IPS-15b (cell line): ENCODE results near the gene NCOA1.
"Not testable (repeated sequence)": the region's sequence is repeated elsewhere in the genome, so short reads cannot be mapped to it uniquely, and the experiment has no call there.

ENCODE experiments used
- H3K27me3 ChIP-seq: one replicate; pipeline ENCODE4 v1.6.1; 2013; ENCODE audit warnings: low read length; ENCODE audit not compliant: control insufficient read depth, insufficient read depth
- H3K36me3 ChIP-seq: one replicate; pipeline ENCODE4 v1.6.1; 2013; ENCODE audit warnings: low read length; ENCODE audit not compliant: control insufficient read depth, insufficient read depth
- H3K4me1 ChIP-seq: one replicate; pipeline ENCODE4 v1.6.1; 2013; ENCODE audit warnings: mild to moderate bottlenecking, low read length; ENCODE audit not compliant: control insufficient read depth, insufficient read depth
- H3K4me3 ChIP-seq: one replicate; pipeline ENCODE4 v1.5.1; 2013; ENCODE audit warnings: low read depth, low read length
- H3K9ac ChIP-seq: one replicate; pipeline ENCODE4 v1.6.1; 2013; ENCODE audit warnings: low read depth, mild to moderate bottlenecking, low read length
- H3K9me3 ChIP-seq: one replicate; pipeline ENCODE4 v1.6.1; 2013; ENCODE audit warnings: mild to moderate bottlenecking, low read length; ENCODE audit not compliant: control insufficient read depth, insufficient read depth

The NCOA1 gene

DNA sequence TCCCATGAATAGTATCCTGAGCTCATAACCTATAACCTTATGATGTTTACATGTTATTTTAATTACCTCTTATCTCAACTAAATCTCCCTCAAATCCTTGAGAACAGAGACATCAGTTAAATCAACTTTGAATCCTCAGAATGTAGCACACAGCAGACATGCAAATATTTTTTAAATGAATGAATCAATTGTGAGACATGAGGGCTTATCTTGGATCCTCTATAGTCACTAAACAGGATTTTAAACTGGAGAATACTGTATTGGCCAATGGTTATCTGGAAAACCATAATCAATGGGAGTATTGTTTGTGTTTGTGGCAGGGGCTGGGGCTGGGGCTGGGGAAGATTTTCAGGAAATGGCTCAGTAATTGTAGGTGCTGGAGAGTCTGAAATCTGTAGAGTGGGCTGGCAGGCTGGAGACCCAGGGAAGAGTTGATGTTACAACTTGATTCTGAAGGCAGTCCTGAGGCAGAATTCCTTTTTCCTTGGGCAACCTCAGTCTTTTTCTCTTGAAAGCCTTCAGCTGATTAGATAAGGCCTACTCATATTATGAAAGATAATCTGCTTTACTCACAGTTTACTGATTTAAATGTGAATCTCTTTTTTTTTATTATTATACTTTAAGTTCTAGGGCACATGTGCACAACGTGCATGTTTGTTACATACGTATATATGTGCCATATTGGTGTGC lies 106.3 kb downstream of the NCOA1 start:
- H3K9ac ChIP-seq, result no peak overlapping the region
- H3K4me1 ChIP-seq, result peaks cover under 1% of the 10 kb centered on the region
- no peaks in the 10 kb centered on the region for H3K9me3 ChIP-seq
- H3K27me3 ChIP-seq, result no peaks in the 10 kb centered on the region
- H3K36me3 ChIP-seq, result no peaks in the 10 kb centered on the region
- H3K4me3 ChIP-seq, result no peak overlapping the region

DNA sequence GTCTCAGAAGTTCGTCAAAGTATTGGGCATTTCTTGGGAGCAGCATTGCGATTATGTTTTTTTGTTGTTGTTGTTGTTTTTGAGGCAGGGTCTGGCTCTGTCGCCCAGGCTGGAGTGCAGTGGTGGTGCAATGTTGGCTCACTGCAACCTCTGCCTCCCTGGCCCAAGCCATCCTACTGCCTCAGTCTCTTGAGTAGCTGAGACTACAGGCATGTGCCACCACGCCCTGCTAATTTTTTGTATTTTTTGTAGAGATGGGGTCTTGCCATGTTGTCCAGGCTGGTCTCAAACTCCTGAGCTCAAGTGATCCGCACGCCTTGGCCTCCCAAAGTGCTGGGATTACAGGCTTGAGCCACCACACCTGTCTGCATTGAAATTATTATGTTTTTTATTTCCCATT lies 109.1 kb downstream of the NCOA1 start:
- not testable (repeated sequence) for H3K9ac ChIP-seq, H3K4me1 ChIP-seq, H3K9me3 ChIP-seq, H3K36me3 ChIP-seq, H3K4me3 ChIP-seq, H3K27me3 ChIP-seq

DNA sequence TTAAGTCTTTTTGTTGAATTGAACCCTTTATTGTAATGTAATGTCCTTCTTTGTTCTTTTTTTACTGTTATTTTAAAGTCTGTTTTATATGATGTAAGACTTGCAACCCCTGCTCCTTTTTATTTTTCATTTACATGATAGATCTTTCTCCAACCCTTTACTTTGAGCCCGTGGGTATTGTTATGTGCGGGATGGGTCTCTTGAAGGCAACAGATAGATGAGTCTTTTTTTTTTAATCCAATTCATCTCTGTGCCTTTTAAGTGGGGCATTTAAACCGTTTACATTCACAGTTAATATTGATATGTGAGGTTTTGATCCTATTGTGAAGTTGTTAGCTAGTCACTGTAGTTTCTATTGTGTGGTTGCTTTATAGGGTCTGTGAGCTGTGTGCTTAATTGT lies 120.6 kb downstream of the NCOA1 start:
- Histone ChIP-seq H3K9me3 (no peaks in the 10 kb centered on the region), H3K36me3 (no peaks in the 10 kb centered on the region), H3K9ac (no peak overlapping the region)

DNA sequence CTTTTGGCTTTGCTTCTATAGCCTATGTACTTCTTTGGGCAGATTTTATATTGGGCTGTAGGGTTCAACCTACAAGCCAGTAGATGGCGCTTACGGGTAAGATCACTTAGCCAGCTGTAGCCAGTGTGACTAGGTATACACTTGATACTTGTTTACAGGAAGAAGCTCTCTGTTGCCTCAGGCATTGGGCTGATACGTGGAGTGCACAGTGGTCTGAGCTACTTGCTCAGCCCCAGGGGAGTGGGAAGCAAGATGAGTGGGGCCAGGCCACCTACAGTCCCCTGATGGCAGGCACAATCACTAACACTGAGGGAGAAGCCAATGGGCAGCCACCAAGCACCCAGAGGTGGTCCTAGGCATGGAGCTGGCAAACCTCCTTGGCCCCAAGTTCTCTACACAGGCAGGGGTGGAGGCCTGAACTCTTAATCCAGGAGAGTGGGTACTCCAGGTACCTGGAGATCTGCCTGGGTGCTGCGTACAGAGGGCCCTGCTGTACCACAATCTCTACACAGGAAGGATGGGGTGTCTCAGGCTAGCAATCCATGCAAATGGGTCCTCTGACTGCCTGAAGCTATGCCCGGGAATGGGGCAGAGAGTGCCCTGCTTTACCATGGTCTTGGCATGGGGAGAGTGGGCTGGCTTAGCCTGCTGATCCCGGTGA lies 122.2 kb downstream of the NCOA1 start:
- Histone ChIP-seq H3K9ac (no peak overlapping the region), H3K9me3 (no peaks in the 10 kb centered on the region), H3K4me1 (peaks cover 16% of the 10 kb centered on the region), H3K4me3 (no peak overlapping the region), H3K36me3 (no peaks in the 10 kb centered on the region), H3K27me3 (no peaks in the 10 kb centered on the region)

More for the DNA sequence above, 120.6 kb downstream of the NCOA1 start:
- H3K4me3 ChIP-seq, result no peak overlapping the region
- H3K27me3 ChIP-seq, result no peaks in the 10 kb centered on the region
- peaks cover 16% of the 10 kb centered on the region for H3K4me1 ChIP-seq

GRCh38 chr2:24616616-24617015 lies 125.6 kb downstream of the NCOA1 start:
- Histone ChIP-seq H3K9ac (no peak overlapping the region), H3K4me1 (peaks cover 11% of the 10 kb centered on the region), H3K27me3 (no peaks in the 10 kb centered on the region), H3K4me3 (no peak overlapping the region), H3K36me3 (no peaks in the 10 kb centered on the region), H3K9me3 (no peaks in the 10 kb centered on the region)

GRCh38 chr2:24617424-24617823 lies 126.4 kb downstream of the NCOA1 start:
- Histone ChIP-seq H3K27me3 (no peaks in the 10 kb centered on the region), H3K9me3 (no peaks in the 10 kb centered on the region), H3K4me3 (no peak overlapping the region), H3K36me3 (no peaks in the 10 kb centered on the region), H3K9ac (no peak overlapping the region), H3K4me1 (peaks cover 8% of the 10 kb centered on the region)

DNA sequence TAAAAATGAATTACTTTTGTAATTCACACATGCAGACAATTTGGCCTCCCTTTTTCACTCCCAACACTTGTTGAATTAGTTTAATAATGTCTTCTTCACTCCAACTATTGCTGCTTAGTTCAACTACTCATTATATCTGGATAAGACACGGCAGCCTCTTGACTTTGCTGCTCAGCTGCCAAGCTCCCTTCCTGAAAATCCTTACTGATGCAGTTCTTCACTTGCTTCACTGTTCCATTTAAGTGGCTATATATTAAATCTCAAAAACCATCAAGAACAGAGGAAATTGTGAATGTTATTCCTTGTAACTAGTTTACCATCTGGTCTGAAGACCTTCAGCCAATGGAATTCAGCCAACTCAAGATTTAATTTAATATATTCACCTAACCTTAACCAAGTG lies 127.1 kb downstream of the NCOA1 start:
- Histone ChIP-seq H3K27me3 (no peaks in the 10 kb centered on the region), H3K9me3 (no peaks in the 10 kb centered on the region), H3K9ac (no peak overlapping the region), H3K4me3 (no peak overlapping the region), H3K4me1 (peaks cover 8% of the 10 kb centered on the region), H3K36me3 (no peaks in the 10 kb centered on the region)

GRCh38 chr2:24618680-24619079 lies 127.6 kb downstream of the NCOA1 start:
- H3K9me3 ChIP-seq, result no peaks in the 10 kb centered on the region
- H3K36me3 ChIP-seq, result no peaks in the 10 kb centered on the region
- peaks cover 2% of the 10 kb centered on the region for H3K4me1 ChIP-seq
- H3K4me3 ChIP-seq, result no peak overlapping the region
- no peak overlapping the region for H3K9ac ChIP-seq
- no peaks in the 10 kb centered on the region for H3K27me3 ChIP-seq

DNA sequence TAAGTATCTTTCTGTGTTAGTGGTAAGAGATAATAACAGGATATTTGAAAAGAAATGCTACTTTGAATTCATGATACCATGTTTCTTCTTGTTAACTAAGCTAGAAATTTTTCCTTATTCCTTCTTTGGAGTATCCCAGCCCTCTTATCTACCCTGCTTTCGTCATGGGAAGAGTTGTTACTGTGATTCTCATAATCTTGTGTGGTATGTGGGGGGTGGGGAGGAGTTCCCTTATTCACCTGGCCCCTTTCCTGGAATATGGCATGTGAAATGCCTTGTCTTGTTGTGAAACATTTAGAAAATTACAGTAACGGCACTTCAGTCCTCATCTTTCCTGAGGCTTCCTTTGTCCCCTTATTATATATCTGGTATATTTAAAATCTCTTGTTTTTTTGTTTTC lies 129.9 kb downstream of the NCOA1 start:
- H3K9me3 ChIP-seq, result no peaks in the 10 kb centered on the region
- H3K4me1 ChIP-seq, result no peaks in the 10 kb centered on the region
- H3K36me3 ChIP-seq, result no peaks in the 10 kb centered on the region
- H3K27me3 ChIP-seq, result no peaks in the 10 kb centered on the region
- no peak overlapping the region for H3K9ac ChIP-seq
- no peak overlapping the region for H3K4me3 ChIP-seq

DNA sequence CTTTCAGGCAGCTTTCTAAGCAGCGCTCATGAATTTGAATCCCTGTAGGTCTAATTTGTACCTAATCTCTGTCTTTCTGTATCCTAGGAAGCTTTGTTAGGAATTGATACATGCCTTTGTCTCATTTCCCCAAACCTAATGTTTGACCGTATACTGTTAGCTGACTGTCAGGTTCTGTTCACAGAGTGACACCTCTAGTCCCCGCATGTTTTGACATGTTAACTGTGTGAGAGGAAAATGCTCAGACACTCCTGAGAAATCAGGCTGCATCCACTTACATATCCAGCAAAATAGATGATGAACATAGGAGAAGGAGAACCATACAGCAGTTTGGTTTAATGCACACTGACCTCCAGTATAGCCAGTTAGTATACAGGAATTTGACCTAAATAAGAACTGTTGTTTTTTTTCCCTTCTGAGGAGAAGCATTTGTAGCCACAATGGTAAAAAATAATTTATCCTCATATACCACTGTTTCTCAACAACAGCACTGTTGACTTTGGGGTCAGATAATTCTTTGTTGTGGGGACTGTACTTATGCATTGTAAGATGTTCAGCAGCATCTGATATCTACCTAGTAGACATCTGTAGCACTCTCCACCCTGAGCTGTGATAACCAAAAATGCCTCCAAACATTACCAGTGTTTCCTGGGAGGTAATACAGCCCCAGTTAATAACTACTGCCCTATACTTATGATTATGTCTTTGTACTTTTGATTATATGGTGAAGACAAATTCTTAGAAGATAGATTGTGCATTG lies 130.9 kb downstream of the NCOA1 start:
- Histone ChIP-seq H3K9ac (no peak overlapping the region), H3K36me3 (no peaks in the 10 kb centered on the region), H3K4me1 (no peaks in the 10 kb centered on the region), H3K27me3 (no peaks in the 10 kb centered on the region), H3K9me3 (no peaks in the 10 kb centered on the region), H3K4me3 (no peak overlapping the region)

- H3K4me1 ChIP-seq, result no peaks in the 10 kb centered on the region
- H3K4me3 ChIP-seq, result no peak overlapping the region
- H3K27me3 ChIP-seq, result no peaks in the 10 kb centered on the region
- H3K9me3 ChIP-seq, result no peaks in the 10 kb centered on the region
- H3K9ac ChIP-seq, result no peak overlapping the region
- no peaks in the 10 kb centered on the region for H3K36me3 ChIP-seq
Observed at GRCh38 chr2:24623535-24623934, 132.5 kb downstream of the NCOA1 start.

DNA sequence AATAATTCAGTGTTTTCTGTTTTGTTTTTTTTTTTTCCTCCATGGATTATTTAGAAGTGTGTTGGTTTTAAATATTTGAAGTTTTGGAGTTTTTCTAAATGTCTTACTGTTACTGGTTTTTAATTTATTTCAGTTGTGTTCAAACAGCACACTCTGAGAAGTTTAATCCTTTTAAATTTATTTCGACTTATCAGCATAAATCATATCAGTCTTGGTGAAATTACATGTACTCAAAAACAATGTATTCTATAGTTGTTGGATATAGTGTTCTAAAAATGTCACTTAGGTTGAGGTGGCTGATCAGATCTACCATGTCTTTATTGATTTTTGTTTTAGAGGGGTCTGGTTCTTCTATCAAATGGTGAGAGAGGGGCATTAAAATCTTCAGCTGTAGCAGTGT lies 134.7 kb downstream of the NCOA1 start:
- no peaks in the 10 kb centered on the region for H3K27me3 ChIP-seq
- no peaks in the 10 kb centered on the region for H3K4me1 ChIP-seq
- H3K9me3 ChIP-seq, result no peaks in the 10 kb centered on the region
- no peak overlapping the region for H3K9ac ChIP-seq
- H3K4me3 ChIP-seq, result no peak overlapping the region
- H3K36me3 ChIP-seq, result no peaks in the 10 kb centered on the region
